Activated T-helper 2 cell treated with anti-CD3 and anti-CD28 coated beads, Interferon-gamma antibody, Interleukin-2, Interleukin-4, amounts not matched to agents 10 μg/mL and 5 μg/mL and 100 μg/mL, durations not matched to agents 14 hours and 24 hours and 36 hours (primary cell): ENCODE results near the gene SIK3. TPM values are rescaled to one million over a fixed set of nuclear protein-coding genes. Genes with fewer than 3 reads are reported as not detected.

ENCODE experiments used
- DNase-seq: peaks from one replicate; pipeline ENCODE4 v3.0.0; 2021; ENCODE audit warnings: low spot score
- H3K27ac Mint-ChIP-seq: one replicate; pipeline ENCODE4 v1.8.0; 2021; ENCODE audit warnings: mixed read lengths
- H3K27me3 Mint-ChIP-seq: one replicate; pipeline ENCODE4 v1.8.0; 2021; ENCODE audit warnings: low read depth, mixed read lengths
- H3K36me3 Mint-ChIP-seq: one replicate; pipeline ENCODE4 v1.8.0; 2021; ENCODE audit warnings: low read depth, mixed read lengths
- H3K4me1 Mint-ChIP-seq: one replicate; pipeline ENCODE4 v1.8.0; 2021; ENCODE audit warnings: low read depth, mixed read lengths
- H3K4me3 Mint-ChIP-seq: one replicate; pipeline ENCODE4 v1.8.0; 2021; ENCODE audit warnings: low read depth, mild to moderate bottlenecking, moderate library complexity, mixed read lengths
- H3K9me3 Mint-ChIP-seq: one replicate; pipeline ENCODE4 v1.8.0; 2021; ENCODE audit warnings: mixed read lengths
- intact Hi-C: fragments of 100-400 bp; cut with micrococcal nuclease; formaldehyde crosslinking; loops from one replicate; pipeline ENCODE4 v1.15.1; 2023
- total RNA-seq: library from RNA; stranded (reverse); gene quantifications from 2 replicates; pipeline ENCODE4 v1.2.3, GENCODE V29; 2022

SIK3 gene
- total RNA-seq, 1 donor from 2014 or later: 25.3 TPM

DNA sequence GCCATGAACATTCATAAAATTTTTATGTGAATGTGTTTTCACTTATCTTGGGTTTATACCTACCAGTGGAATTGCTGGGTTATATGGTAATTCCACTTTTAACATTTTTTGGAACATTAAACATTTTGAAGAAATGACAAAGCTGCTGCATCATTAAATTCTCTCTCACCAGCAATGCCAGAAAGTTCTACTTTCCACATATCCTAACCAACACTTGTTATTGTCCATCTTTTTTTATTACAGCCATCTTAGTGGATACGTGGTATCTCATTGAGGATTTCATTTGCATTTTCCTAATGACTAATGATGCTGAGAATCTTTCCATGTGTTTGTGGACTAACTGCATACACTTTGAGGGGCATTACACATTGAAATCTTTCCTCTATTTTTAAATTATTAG lies 122.6 kb downstream of the SIK3 start:
- peaks cover 12% of the 10 kb centered on the region for H3K36me3 Mint-ChIP-seq
- H3K9me3 Mint-ChIP-seq: no peaks in the 10 kb centered on the region
- no peaks in the 10 kb centered on the region for H3K27me3 Mint-ChIP-seq
- DNase-seq: no peak
- H3K4me3 Mint-ChIP-seq: no peak overlapping the region
- H3K4me1 Mint-ChIP-seq: peaks cover 11% of the 10 kb centered on the region
- intact Hi-C loops: no loop called here
- no peak overlapping the region for H3K27ac Mint-ChIP-seq

DNA sequence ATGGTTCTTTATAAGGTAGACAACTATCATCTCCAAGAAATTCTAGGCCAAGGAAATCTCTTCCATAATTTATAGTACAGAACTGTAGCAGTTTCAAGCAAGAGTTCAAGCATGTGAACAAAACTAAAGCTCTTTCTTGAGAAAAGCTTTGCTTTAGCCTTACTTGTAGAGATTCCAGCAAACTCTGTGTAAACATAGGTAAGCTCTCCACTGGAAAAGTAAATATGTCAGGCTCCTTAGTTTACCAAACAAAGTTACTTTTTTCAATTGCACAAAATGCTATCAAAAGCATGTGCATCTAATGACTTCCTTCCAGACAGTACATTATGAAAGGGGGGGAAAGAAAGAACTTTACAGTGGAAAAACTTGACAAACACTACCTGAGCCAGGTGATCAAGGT lies 125.0 kb downstream of the SIK3 start:
- DNase-seq: no peak
- H3K4me1 Mint-ChIP-seq: peaks cover 8% of the 10 kb centered on the region
- no peaks in the 10 kb centered on the region for H3K9me3 Mint-ChIP-seq
- peaks cover 6% of the 10 kb centered on the region for H3K36me3 Mint-ChIP-seq
- intact Hi-C loops: no loop called here
- no peaks in the 10 kb centered on the region for H3K27me3 Mint-ChIP-seq
- no peak overlapping the region for H3K27ac Mint-ChIP-seq
- no peak overlapping the region for H3K4me3 Mint-ChIP-seq

- Mint-ChIP-seq H3K27ac (no peak overlapping the region), H3K36me3 (peaks cover 6% of the 10 kb centered on the region), H3K4me1 (peaks cover 8% of the 10 kb centered on the region), H3K4me3 (no peak overlapping the region), H3K9me3 (no peaks in the 10 kb centered on the region), H3K27me3 (no peaks in the 10 kb centered on the region)
- intact Hi-C loops: no loop called here
- DNase-seq: no peak
Observed at GRCh38 chr11:116972691-116973090, 125.5 kb downstream of the SIK3 start.

GRCh38 chr11:116970485-116971292 lies 127.5 kb downstream of the SIK3 start:
- no peak for DNase-seq

DNA sequence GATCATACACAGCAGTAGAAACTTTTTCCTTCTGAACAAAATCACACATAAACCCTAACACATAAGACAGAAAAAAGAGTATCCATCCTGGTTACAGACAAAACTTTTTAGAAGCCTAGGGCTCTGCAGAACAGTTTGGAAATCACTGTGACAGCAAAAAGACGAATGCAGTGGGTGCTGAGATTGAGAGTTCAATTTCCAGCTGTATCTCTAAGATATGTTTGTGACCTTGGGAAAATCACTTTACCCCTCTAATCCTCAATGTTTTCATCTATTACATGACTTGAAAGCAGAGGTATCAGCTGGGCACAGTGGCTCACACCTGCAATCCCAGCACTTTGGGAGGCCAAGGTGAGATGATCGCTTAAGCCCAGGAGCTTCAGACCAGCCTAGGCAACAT lies 128.5 kb downstream of the SIK3 start:
- Mint-ChIP-seq H3K27me3 (no peaks in the 10 kb centered on the region), H3K36me3 (peaks cover 3% of the 10 kb centered on the region), H3K9me3 (no peaks in the 10 kb centered on the region), H3K4me3 (no peak overlapping the region), H3K4me1 (peaks cover 8% of the 10 kb centered on the region), H3K27ac (no peak overlapping the region)
- no peak for DNase-seq
- intact Hi-C loops: no loop called here

More at GRCh38 chr11:116970485-116971292, 127.5 kb downstream of the SIK3 start:
- Mint-ChIP-seq H3K4me1 (peaks cover 8% of the 10 kb centered on the region), H3K36me3 (peaks cover 2% of the 10 kb centered on the region), H3K27me3 (no peaks in the 10 kb centered on the region), H3K4me3 (no peak overlapping the region), H3K9me3 (no peaks in the 10 kb centered on the region), H3K27ac (no peak overlapping the region)
- intact Hi-C loops: no loop called here

DNA sequence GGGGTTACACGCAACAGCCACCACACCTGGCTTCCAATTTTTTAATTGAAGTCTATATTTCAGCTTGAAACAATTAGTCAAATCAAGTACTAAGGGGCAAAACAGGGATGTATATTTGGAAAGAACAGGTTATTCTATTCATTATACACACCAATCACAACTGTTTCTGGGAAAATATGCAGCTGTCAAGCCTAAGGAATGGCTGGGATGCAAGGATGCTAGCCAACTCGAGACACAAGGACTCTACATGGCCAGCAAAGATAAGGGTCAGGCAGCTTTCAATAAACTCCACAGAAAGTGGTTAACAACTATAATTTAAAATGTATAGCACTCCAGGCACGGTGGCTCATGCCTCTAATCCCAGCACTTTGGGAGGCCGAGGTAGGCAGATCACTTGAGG lies 134.0 kb downstream of the SIK3 start:
- H3K27ac Mint-ChIP-seq: no peak overlapping the region
- H3K4me3 Mint-ChIP-seq: no peak overlapping the region
- H3K36me3 Mint-ChIP-seq: peaks cover 3% of the 10 kb centered on the region
- intact Hi-C loops: no loop called here
- peaks cover 2% of the 10 kb centered on the region for H3K4me1 Mint-ChIP-seq
- no peaks in the 10 kb centered on the region for H3K27me3 Mint-ChIP-seq
- DNase-seq: no peak
- no peaks in the 10 kb centered on the region for H3K9me3 Mint-ChIP-seq

DNA sequence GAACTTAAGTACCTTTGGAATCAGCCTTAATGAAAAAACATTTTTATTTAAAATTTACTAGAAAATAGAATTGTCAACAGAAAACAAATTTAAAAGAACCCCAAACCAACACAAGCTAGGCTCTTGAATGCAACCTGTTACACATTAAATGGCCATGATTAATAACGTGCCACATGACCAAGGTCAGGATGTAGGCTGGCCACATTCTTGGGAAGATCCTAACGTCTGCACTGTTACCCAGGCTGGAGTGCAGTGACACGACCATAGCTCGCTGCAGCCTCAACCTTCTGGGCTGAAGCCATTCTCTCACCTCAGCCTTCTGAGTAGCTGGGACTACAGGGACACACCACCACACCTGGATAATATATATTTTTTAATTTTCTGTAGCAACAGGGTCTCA lies 134.4 kb downstream of the SIK3 start:
- H3K27ac Mint-ChIP-seq: no peak overlapping the region
- H3K4me1 Mint-ChIP-seq: peaks cover 2% of the 10 kb centered on the region
- intact Hi-C loops: no loop called here
- no peaks in the 10 kb centered on the region for H3K27me3 Mint-ChIP-seq
- DNase-seq: no peak
- H3K9me3 Mint-ChIP-seq: no peaks in the 10 kb centered on the region
- H3K36me3 Mint-ChIP-seq: peaks cover 3% of the 10 kb centered on the region
- H3K4me3 Mint-ChIP-seq: no peak overlapping the region

DNA sequence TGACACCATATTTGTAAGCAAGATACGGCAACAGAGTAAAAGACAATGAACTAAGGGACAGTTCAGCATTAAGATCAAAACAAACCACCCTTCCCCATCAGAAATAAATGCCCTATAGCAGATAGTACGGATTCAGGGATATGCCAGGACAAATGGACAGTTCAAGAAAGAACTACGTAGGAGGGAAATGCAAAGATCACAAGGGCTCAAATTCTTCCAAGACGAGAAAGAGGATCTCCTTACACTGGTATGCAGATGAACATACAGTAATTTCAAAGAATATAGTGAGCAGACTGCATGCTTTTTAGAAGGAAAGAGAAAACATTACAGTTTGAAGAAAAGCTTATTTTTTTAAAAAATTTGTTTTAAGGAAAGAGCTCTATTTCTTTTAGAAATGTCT lies 136.1 kb downstream of the SIK3 start:
- no peak overlapping the region for H3K27ac Mint-ChIP-seq
- no peaks in the 10 kb centered on the region for H3K9me3 Mint-ChIP-seq
- no peak for DNase-seq
- peaks cover 9% of the 10 kb centered on the region for H3K4me1 Mint-ChIP-seq
- H3K4me3 Mint-ChIP-seq: no peak overlapping the region
- H3K36me3 Mint-ChIP-seq: peaks cover 3% of the 10 kb centered on the region
- H3K27me3 Mint-ChIP-seq: no peaks in the 10 kb centered on the region
- intact Hi-C loops: no loop called here

GRCh38 chr11:116960930-116961329 lies 137.3 kb downstream of the SIK3 start:
- intact Hi-C loops: no loop called here
- no peak for DNase-seq
- H3K27ac Mint-ChIP-seq: no peak overlapping the region
- H3K4me1 Mint-ChIP-seq: peaks cover 9% of the 10 kb centered on the region
- H3K27me3 Mint-ChIP-seq: no peaks in the 10 kb centered on the region
- no peaks in the 10 kb centered on the region for H3K9me3 Mint-ChIP-seq
- peaks cover 14% of the 10 kb centered on the region for H3K36me3 Mint-ChIP-seq
- H3K4me3 Mint-ChIP-seq: no peak overlapping the region

DNA sequence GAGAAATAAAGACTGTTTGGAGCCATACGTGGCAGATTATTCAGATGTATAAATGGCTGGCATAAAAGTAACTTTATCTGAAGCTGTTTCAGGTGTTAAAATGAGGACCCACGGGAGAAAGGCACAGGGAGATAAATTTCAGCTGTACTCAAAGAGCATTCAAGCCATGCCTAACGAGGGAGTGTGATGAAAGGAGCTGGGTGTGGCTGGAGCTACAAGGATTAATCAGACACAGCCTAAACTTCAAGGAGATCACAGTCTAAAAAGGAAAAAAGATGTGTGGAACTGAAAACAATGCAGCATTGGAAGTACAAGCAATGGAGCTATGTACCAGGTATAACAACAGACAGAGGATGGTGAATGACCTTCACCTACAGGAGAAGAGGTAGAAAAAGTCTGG lies 140.0 kb downstream of the SIK3 start:
- intact Hi-C loops: no loop called here
- Mint-ChIP-seq H3K27me3 (no peaks in the 10 kb centered on the region), H3K4me3 (no peak overlapping the region), H3K36me3 (peaks cover 12% of the 10 kb centered on the region), H3K9me3 (no peaks in the 10 kb centered on the region), H3K4me1 (peaks cover 13% of the 10 kb centered on the region), H3K27ac (no peak overlapping the region)
- DNase-seq: no peak

- H3K36me3 Mint-ChIP-seq: peaks cover 17% of the 10 kb centered on the region
- no peaks in the 10 kb centered on the region for H3K27me3 Mint-ChIP-seq
- H3K4me3 Mint-ChIP-seq: no peak overlapping the region
- intact Hi-C loops: no loop called here
- H3K27ac Mint-ChIP-seq: no peak overlapping the region
- H3K4me1 Mint-ChIP-seq: peaks cover 13% of the 10 kb centered on the region
- DNase-seq: no peak
- no peaks in the 10 kb centered on the region for H3K9me3 Mint-ChIP-seq
Observed at GRCh38 chr11:116955949-116956348, 142.3 kb downstream of the SIK3 start.

DNA sequence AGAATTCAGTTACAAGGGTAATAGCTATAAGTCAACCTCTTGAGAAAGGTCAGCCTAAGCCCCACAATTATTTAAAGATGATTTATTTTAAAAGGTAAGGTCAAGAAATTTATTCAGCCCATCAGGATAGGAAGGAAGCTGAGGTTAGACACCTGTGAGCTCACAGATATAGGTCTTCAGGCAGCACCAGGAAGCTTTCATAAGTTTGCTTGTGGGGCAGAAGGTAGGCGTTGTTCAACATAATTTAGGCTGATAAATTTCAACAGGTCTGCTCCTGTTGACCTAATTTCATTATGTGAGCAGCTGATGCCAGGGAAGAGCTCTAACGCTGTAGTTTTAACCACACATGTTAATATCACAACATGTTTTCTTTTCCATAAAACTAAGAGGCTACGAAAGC lies 142.7 kb downstream of the SIK3 start:
- Mint-ChIP-seq H3K9me3 (no peaks in the 10 kb centered on the region), H3K27ac (no peak overlapping the region), H3K4me3 (no peak overlapping the region), H3K27me3 (no peaks in the 10 kb centered on the region), H3K36me3 (peaks cover 21% of the 10 kb centered on the region), H3K4me1 (peaks cover 13% of the 10 kb centered on the region)
- intact Hi-C loops: no loop called here
- DNase-seq: no peak

- Mint-ChIP-seq H3K27ac (no peak overlapping the region), H3K4me1 (peaks cover 22% of the 10 kb centered on the region), H3K9me3 (no peaks in the 10 kb centered on the region), H3K36me3 (peaks cover 33% of the 10 kb centered on the region), H3K4me3 (no peak overlapping the region), H3K27me3 (no peaks in the 10 kb centered on the region)
- intact Hi-C loops: no loop called here
- DNase-seq: no peak
Observed at GRCh38 chr11:116953530-116954285, 144.5 kb downstream of the SIK3 start.
